HG03457 (cell line): Measurements from ENCODE around the gene XPC.

Experiments
- ATAC-seq: cut with Tn5 transposase; IDR thresholded peaks from one replicate; pipeline ENCODE4 v1.9.1; 2021; ENCODE audit warnings: moderate number of reproducible peaks; ENCODE audit not compliant: unreplicated experiment

XPC gene

GRCh38 chr3:14172496-14172895 is 5.9 kb downstream of the XPC start:
- ATAC-seq, result no peak

GRCh38 chr3:14170531-14171159 is 7.8 kb downstream of the XPC start:
- no peak for ATAC-seq

- ATAC-seq, result no peak
These were observed 8.5 kb downstream of the XPC start for GRCh38 chr3:14169871-14170270.

GRCh38 chr3:14169435-14169834 is 9.0 kb downstream of the XPC start:
- no peak for ATAC-seq

GRCh38 chr3:14166877-14167603 is 11.4 kb downstream of the XPC start:
- ATAC-seq, result no peak

- ATAC-seq, result no peak
These were observed 16.2 kb downstream of the XPC start for GRCh38 chr3:14162178-14162577.

- no peak for ATAC-seq
These were observed 17.1 kb downstream of the XPC start for GRCh38 chr3:14161282-14161681.

- no peak for ATAC-seq
These were observed 19.0 kb downstream of the XPC start for GRCh38 chr3:14159426-14159825.

- ATAC-seq, result no peak
These were observed 20.0 kb downstream of the XPC start for GRCh38 chr3:14158370-14158769.

- ATAC-seq, result no peak
These were observed 20.4 kb downstream of the XPC start for GRCh38 chr3:14157951-14158350.

- ATAC-seq, result no peak
These were observed 21.4 kb downstream of the XPC start for GRCh38 chr3:14156843-14157561.

GRCh38 chr3:14156201-14156600 is 22.2 kb downstream of the XPC start:
- ATAC-seq, result no peak

GRCh38 chr3:14154895-14155440 is 23.4 kb downstream of the XPC start:
- no peak for ATAC-seq

GRCh38 chr3:14154276-14154675 is 24.1 kb downstream of the XPC start:
- no peak for ATAC-seq

GRCh38 chr3:14153663-14154062 is 24.7 kb downstream of the XPC start:
- no peak for ATAC-seq

- no peak for ATAC-seq
These were observed 25.4 kb downstream of the XPC start for GRCh38 chr3:14152963-14153355.

GRCh38 chr3:14152233-14152962 is 26.0 kb downstream of the XPC start:
- ATAC-seq, result no peak

GRCh38 chr3:14151471-14152083 is 26.8 kb downstream of the XPC start:
- no peak for ATAC-seq

GRCh38 chr3:14150491-14151230 is 27.7 kb downstream of the XPC start:
- ATAC-seq, result no peak

GRCh38 chr3:14150078-14150477 is 28.3 kb downstream of the XPC start:
- no peak for ATAC-seq
